HG02759 (cell line): Measurements from ENCODE around the gene FBH1.
"Not testable (repeated sequence)": the region's sequence is repeated elsewhere in the genome, so short reads cannot be mapped to it uniquely, and the experiment has no call there.

Source experiments
- ATAC-seq: cut with Tn5 transposase; IDR thresholded peaks from one replicate; pipeline ENCODE4 v1.9.1; 2021; ENCODE audit warnings: mild to moderate bottlenecking, moderate library complexity; ENCODE audit not compliant: unreplicated experiment

FBH1 gene

DNA sequence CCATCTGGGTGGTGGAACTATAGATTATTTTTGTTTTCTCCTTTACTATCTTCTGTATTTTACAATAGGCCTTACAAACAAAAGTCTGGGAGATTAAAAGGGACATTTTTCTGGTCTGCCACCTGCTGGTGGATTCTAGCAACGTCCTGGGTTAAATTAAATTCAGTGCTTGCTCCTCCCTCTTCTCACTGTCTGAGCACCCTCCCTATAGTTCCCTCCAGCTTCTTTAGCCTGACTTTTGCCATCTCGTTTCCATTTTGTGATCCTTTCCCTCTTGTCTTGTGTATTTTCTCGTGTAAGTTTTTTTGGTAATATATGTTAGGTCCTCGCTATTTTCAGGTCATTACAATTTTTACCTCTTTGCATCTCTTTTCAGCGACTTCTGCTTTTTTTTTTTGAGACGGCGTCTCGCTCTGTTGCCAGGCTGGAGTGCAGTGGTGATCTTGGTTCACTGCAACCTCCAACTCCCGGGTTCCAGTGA lies 16.5 kb upstream of the FBH1 start:
- ATAC-seq = peak; percentile 80

DNA sequence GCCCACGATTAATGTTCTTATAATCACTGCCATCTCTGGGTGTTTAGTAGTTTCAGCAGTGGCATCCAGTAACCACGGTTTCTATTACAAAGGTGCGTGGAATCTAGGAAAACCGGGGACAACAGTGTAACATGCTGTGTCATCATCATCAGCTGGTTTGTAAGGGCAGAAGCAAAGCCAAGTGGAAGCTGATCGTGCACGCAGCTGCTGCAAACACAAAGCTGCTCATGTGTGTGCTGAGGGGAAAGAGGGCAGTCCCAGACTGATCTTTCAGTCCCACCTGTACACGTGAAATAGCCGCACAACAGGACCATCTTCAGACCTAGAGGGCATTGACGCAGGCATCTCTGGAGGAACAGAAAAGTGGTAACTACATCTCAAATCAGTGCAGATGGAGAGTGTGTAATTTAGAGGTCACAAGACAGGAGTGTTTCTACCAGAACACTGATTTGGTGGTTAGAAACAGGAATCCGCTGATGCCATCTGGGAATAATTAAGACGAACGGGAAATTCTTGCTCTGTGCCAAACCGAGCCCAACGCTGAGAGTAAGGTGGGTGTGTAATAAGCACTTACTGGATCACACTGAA lies 13.8 kb upstream of the FBH1 start:
- ATAC-seq = no peak

DNA sequence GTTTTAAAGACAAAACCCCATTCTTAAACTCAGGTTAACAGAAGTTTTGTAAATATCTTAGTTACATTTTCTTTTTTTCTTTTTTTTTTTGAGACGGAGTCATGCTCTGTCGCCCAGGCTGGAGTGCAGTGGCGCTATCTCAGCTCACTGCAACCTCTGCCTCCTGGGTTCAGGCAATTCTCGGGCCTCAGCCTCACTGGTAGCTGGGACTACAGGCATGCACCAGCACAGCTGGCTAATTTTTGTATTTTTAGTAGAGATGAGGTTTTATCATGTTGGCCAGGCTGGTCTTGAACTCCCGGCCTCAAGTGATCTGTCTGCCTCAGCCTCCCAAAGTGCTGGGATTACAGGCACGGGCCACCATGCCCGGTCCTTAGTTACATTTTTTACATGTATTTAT lies 13.0 kb upstream of the FBH1 start:
- not testable (repeated sequence) for ATAC-seq

DNA sequence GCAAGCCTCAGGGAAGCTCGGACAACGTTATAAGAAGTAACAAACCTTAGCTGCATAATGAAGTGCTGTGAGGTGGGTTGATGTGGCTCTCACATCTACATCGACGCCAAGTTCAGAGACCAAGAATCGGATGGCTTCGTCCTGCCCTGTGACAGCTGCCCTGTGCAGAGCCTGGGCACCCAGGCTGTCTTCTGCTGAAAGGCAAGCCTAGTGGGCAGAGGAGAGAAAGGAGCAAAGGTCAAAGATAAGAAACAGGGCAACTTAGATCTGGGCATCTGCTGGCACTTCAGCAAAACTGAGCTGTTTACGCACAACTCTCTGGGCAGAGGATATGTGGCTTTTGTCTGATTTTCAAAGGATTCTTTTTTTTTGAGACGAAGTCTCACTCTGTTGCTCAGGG lies 7.1 kb upstream of the FBH1 start:
- ATAC-seq = no peak

DNA sequence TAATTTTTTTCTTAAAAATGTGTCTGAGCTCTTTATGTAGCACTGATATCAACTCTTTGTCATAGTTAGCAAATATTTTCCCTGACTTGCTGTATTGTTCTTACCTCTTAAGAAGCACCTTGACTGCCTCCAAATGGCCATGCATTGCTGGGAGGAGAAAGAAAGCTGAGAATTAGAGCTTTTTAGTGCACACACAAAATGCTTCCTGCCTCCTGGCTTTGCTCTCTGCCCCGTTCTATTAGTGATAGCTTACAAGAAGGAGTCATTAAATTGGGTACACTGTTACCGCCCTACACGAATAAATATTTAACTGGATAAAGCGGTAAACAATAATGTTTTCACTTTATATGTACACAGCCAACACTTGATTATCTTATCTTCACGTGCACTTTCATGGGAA lies 4.4 kb upstream of the FBH1 start:
- no peak for ATAC-seq

DNA sequence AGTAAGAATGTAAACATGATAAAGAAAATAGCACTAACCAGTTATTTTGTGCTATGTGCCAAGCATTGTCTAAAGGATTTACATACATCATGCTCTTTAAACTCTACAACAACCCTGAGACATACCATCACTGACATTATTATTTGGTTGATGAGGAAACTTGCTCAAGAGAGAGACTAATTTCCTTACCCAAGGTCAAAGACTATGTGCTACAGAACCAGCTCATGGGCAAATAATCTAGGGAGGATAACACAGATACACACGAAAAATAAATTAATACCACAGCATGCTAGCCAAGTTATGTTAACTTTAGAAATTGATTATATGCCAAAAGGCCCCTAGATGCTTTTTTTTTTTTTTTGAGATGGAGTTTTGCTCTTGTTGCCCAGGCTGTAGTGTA lies 3.0 kb upstream of the FBH1 start:
- ATAC-seq = no peak

DNA sequence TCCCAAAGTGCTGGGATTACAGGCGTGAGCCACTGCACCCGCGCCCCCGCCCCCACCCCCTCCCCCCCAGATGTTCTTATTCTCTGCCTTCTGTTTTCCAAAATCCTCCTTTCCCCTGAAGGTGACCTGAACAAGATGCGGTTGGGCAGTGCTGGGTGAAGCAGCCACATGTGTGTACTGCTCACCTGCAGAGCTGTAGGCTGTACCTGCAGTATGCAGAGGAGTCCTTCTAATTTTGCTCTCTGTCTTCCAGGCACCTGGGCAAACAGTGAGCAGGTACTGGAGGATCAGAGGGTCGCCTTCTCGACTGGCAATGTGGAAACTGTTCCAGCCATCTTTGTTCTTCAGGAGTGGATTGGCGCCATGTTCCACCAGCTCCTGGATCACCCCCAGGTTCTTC lies 2.4 kb upstream of the FBH1 start:
- ATAC-seq = no peak

DNA sequence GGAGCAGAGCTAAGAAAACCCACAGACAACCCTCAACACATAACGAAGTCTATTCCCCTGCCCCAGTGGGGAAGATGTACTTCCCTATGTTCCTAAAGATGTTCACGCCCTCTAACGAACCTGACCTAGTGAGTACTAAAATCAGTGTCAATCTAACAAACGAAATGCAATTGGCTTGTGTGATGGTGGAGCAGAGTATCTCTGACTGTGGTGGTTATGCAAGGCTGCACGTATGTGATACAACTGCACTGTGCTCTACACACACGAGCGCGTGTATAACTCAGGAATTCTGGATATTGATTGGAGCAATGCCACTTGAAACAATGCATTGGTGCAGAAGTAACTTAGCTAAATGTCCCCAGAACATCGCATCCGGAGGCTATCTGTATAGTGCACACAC lies 1.7 kb upstream of the FBH1 start:
- ATAC-seq = no peak

DNA sequence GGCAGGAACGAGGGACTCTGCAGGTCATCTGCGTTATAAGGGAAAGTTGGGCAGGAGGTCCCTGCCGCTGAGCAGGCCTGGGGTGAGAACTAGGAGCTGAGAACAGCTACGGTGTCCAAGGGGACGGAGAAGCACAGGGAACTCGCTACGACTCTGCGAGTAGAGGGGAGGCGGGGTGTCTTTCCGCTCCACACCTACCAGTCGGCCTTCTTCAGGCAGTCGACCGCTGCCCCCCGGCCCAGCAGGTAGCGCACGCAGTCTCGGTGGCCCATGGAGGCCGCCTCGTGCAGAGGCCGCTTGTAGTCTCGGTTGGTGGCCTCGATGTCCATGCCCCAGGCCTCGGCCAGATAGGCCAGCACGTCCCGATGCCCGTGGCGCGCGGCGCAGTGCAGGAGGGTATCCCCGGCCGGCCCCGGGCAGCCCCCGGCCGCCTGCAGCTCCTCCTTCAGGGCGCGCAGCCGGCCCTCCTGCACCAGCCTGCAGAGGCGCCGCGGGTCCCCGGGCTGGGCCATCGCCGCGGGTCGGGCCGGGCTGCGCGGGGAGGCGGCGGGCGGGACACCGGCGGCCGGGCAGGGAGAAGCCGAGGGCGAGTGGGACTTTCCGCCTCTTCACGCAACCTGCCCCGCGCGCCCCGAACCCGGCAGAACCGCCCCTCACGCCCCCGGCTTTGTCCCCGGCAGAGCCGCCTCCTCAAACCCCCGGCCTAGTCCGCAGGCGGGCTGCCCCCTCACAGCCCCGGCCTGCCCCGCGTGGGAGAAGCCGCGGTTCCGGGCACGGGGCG lies 1.0 kb upstream of the FBH1 start:
- ATAC-seq = peak; percentile 27

DNA sequence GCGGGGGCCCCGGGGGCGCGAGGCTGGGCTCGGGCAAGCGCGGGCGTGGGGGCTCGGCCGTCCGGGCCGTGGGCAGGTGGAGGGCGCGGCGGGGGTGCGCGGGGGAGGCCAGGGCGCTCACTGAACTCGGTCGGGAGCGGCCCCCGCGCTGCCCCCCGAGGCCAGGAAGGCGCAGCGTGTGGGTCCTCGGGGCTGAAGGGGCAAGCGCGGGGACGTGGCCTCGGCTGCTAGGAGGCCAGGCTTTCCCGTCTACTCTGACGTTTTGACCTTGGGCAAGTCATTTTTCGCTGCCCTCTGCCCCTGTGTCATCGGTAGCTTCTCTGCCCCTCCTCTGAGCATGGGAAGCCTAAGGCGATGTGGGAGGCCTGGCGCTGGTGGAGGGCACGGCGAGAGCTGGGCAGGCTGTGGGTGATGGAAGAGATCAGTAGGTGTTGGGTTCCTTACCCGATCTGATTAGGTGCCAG lies 441 bp downstream of the FBH1 start:
- peak; percentile 4 for ATAC-seq

DNA sequence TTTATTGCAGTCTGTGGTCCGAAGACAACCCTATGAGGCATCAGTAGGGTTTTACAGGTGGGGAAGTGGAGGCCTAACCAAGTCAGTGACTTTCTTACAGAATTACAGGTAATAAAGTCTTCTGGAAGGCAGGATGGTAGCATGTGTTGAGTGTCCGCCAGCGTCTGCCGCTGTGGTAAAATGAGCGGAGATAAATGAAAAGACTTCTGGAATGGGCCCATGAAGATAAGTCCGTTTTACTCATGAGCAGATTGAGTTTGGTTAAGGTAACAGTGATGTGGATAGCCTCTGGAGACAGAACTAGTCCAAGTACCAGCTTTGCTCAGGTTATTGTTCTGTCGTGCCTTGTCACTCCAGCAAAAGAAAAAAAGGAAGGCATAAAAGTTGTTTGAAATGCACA lies 966 bp downstream of the FBH1 start:
- no peak for ATAC-seq

DNA sequence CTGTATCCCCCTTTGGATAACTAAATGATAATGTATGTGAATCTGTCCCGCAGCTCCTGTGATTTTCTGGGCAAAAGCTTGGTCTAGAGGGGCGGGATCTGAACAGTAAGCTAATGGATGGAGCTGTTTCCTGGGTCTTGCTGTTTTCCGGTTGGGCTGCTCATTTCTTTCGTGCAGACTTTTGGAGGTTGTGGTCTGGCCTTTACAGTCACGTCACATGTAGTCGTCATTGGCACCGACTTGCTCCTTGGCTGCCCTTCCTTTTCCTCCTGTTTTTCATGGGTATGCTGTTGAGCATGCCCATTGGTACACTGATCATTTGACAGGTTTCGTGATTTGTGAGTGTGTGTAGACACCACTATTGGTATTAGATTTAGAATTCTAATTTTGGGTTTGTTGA lies 2.0 kb downstream of the FBH1 start:
- ATAC-seq = no peak

DNA sequence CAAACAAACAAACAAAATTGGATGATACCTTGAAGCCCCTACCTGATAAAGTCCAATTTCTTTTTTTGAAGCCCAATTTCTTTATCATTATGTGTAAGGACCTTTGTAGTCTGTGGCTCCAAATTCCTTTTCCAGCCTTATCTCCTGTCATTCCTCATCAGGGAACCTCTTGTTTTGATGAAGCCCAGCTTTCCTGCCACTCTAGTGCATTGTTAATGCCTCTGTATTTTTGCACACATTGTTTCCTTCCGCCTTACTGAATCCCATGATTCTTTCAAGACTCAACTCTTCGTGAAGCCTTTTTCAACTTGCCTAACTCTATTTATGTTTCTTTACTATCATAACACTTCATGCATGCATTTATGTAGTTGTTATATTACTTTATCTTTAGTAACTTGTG lies 3.3 kb downstream of the FBH1 start:
- ATAC-seq = no peak

DNA sequence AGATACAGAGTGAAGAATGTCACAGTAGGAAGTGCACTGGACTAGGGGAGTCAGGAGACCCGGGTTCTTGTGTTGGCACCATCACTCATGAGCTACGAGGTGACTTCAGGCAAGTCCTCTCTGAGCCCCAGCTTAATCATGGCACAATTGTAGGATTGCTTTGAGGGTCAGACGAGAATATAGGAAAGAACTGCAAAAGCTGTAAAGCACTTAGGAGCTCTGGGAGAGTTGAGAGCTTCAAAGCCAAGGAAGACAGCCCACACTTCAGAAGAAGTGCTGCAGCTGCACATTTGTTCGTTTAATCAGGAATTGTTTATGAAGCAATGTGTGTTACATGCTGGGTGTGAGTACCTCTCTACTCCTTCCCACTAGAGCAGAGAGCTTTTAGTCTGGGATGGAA lies 4.4 kb downstream of the FBH1 start:
- no peak for ATAC-seq

DNA sequence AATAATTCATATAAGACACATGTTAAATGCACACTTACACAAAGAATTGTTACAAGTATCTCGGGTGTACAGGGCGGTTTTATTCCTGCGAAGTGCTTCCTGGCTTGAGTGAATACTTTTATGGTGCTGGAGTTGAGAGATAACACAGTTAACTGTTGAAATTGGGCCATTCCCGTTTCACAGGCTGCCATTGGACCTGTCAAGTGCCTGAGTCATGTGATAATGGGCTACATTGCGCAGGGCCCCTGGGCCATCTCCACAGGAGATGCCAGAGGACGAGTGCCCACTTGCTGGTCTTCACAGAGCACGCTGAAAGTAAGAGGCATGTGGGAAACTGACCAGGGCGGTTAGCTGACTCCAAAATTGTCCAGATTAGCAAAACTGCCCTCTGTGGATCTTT lies 4.8 kb downstream of the FBH1 start:
- ATAC-seq = no peak

DNA sequence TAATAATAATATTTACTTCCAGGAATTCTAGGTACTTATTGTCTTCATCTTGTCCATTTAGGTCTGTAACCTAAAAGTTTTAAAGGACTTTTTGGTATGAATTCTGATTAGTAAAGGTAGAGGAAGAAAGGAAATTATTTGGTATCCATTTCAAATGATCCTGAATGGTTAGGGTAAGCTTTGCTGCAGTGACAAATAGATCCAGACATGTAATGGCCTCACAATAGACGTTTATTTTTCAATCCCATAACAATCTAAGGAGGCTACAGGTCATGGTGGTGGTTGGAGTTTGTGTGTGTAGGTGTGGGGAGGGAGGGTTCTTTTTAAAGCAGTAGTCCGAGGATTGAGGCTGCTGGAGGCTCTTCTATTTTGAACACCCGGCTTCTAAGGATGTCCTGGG lies 5.3 kb downstream of the FBH1 start:
- no peak for ATAC-seq

DNA sequence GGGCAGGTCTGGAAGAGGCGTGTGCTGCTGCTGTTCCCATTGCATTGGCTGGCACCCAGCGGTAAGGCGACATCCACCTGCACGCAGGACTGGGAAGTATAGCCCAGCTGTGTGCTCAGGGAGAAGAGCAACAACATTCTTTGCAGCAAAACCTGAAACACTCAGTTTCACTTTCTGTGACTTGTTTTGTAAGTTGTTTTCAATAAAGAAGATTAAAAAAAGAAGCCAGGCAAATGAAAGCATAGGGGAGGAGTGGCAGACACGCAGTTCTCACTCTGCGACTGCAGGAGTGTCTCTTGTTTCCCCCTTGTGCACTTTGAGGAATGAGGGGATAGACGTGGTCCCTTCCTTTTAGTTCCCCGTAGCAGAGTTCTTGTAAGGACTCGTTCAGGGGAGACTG lies 5.8 kb downstream of the FBH1 start:
- ATAC-seq = peak; percentile 78

DNA sequence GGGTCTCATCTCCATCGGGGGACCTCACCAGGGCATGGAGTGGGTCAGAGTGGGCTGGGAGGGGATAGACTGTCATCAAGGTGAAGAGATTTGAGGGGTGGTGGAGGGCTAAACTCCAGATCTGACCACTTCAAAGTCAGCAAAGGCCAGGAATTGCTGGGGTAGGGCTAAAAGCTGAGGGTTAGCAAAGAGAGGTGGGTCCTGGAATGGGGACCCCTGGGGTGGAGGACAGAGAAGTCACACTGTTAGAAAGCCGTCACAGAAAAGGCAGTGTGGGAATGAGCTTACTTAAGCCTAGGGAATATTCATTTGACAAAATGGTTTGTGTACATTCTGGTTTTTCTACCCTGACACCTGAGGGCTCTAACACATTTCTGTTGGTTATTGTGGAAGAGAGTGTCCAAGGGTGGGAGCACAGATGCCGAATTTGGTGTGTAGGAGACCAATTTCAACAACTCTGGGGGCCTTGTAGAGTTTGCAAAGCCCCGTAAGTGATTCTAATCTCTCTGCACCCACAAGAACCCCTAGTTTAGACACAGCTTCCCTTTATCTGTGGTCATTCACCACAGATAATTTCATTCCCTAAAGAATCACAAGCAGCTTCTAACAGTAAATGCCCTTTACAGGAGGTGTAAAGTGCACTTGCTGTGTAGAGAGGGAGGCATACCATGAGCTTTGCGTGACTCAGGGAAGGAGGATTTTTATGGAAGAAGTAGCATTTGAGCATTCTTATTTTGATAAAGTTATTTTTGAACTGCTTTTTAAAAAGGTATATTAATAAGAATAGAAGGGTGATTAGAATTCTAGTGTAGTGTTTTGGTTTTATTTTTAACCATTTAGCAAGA lies 6.4 kb downstream of the FBH1 start:
- ATAC-seq = peak; percentile 20

DNA sequence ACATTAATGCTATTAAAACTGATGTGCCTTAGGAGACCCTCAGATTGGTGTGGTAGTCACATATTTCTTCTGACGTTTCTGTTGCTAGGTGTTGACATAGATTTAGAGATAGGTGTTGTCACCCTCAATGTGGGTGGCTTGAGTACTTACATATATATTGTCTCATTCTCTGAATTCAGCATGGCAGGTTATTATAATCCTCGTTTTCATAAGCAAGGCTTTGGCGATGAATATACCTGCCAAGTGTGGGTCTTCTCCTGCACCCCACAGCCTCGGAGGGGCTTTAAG lies 7.0 kb downstream of the FBH1 start:
- no peak for ATAC-seq

DNA sequence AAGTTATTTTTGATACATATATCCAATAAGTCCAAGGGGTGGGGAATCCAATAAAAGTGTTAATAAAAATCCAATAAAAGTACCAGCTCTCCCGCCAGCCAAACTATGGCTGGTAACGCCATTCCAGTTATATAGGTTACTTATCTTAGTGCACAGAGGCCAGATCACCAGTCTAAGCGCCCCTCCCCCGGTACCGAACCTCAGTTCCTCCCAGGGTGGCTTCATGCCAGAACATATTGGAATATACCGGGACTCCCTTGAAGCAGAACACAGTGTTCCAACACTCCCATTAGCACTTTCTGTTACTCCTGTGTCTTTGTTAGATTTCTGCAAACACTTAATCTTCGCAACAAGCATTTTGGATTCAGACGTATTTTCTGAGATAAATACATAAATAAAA lies 7.5 kb downstream of the FBH1 start:
- no peak for ATAC-seq

DNA sequence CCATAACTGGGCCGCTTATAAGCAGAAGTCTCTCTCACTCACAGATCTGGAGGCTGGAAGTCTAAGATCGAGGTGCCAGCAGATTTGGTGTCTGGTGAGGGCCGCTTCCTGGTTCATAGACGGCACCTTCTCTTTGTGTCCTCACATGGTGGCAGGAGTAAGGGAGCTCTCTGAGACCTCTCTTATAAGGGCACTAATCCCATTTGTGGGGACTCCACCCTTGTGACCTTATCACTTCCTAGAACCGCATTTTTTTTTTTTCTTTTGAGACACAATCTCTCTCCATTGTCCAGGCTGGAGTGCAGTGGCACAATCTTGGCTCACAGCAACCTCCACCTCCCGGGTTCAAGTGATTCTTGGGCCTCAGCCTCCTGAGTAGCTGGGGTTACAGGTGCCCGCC lies 8.1 kb downstream of the FBH1 start:
- ATAC-seq = no peak

DNA sequence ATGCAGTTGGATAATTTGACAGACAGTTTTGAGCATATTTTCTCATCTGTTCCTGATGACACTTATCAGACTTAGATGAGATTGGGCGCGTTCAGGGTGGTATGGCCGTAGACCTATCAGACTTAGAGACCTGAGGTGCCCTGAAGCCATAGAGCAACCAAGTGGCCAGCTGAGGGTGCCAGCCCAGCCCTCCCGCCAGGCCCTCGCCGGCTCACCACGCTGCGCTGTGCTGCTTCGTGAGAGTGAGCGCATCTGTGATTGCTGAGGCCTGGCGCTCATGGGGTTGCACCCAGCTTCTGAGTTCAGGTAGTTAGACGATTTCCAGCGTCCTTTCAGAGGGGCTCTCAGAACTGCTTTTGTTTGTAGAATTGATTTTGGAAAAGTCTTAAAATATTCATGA lies 10.2 kb downstream of the FBH1 start:
- no peak for ATAC-seq
